Neural progenitor cell (in vitro differentiated cells): ENCODE results near the gene SLC19A1. TPM values are rescaled to one million over a fixed set of nuclear protein-coding genes. Genes with fewer than 3 reads are reported as not detected.

Source experiments
- DNase-seq: peaks from one replicate; pipeline ENCODE4 v3.0.0-alpha.2; 2016; ENCODE audit warnings: low spot score
- H2AFZ ChIP-seq: fragments of 200-600 bp; sonication (generic); replicated peaks from 2 replicates; pipeline ENCODE4 v1.6.1; 2016; ENCODE audit warnings: antibody characterized with exemption
- H3F3A ChIP-seq: fragments of 200-600 bp; sonication (generic); 2 replicates; pipeline ENCODE4 v1.6.1; 2016; ENCODE audit warnings: antibody characterized with exemption, low read depth
- H3K27ac ChIP-seq: fragments of 200-600 bp; sonication (generic); 2 replicates; pipeline ENCODE4 v1.5.1; 2016; ENCODE audit warnings: mild to moderate bottlenecking
- H3K27me3 ChIP-seq: fragments of 200-600 bp; sonication (generic); 2 replicates; pipeline ENCODE4 v1.6.1; 2016; ENCODE audit warnings: mild to moderate bottlenecking, moderate library complexity
- H3K36me3 ChIP-seq: fragments of 200-600 bp; sonication (generic); 2 replicates; pipeline ENCODE4 v1.5.1; 2016
- H3K4me1 ChIP-seq: fragments of 200-600 bp; sonication (generic); 2 replicates; pipeline ENCODE4 v1.6.1; 2016; ENCODE audit warnings: mixed run types
- H3K4me2 ChIP-seq: fragments of 200-600 bp; sonication (generic); 2 replicates; pipeline ENCODE4 v1.6.1; 2016
- H3K4me3 ChIP-seq: fragments of 200-600 bp; sonication (generic); 2 replicates; pipeline ENCODE4 v1.5.1; 2016
- H3K79me2 ChIP-seq: fragments of 200-600 bp; sonication (generic); 2 replicates; pipeline ENCODE4 v1.6.1; 2016; ENCODE audit warnings: low read depth
- H3K9ac ChIP-seq: fragments of 200-600 bp; sonication (generic); 2 replicates; pipeline ENCODE4 v1.6.1; 2016
- H3K9me3 ChIP-seq: fragments of 200-600 bp; sonication (generic); 2 replicates; pipeline ENCODE4 v1.5.1; 2016; ENCODE audit warnings: low read depth
- H4K20me1 ChIP-seq: fragments of 200-600 bp; sonication (generic); 2 replicates; pipeline ENCODE4 v1.6.1; 2016; ENCODE audit warnings: low read depth
- H3K27ac Mint-ChIP-seq: 3 replicates; pipeline ENCODE4 v1.8.0; 2021; ENCODE audit warnings: mixed read lengths
- H3K27me3 Mint-ChIP-seq: 2 replicates; pipeline ENCODE4 v1.8.0; 2022; ENCODE audit warnings: low read depth, mild to moderate bottlenecking, inconsistent platforms, moderate library complexity, mixed read lengths; ENCODE audit not compliant: insufficient read depth
- H3K36me3 Mint-ChIP-seq: 3 replicates; pipeline ENCODE4 v1.8.0; 2021; ENCODE audit warnings: mixed read lengths
- H3K4me1 Mint-ChIP-seq: 3 replicates; pipeline ENCODE4 v1.8.0; 2021; ENCODE audit warnings: mixed read lengths
- H3K4me3 Mint-ChIP-seq: 3 replicates; pipeline ENCODE4 v1.8.0; 2021; ENCODE audit warnings: mild to moderate bottlenecking, moderate library complexity, mixed read lengths
- H3K9me3 Mint-ChIP-seq: 3 replicates; pipeline ENCODE4 v1.8.0; 2020; ENCODE audit warnings: mixed read lengths
- CTCF ChIP-seq: fragments of 200-600 bp; sonication (generic); IDR thresholded peaks from 2 replicates; pipeline ENCODE4 v1.5.1; 2017; ENCODE audit warnings: antibody characterized with exemption, mild to moderate bottlenecking
- EZH2 ChIP-seq: fragments of 200-600 bp; sonication (generic); IDR thresholded peaks from 2 replicates; pipeline ENCODE4 v1.6.1; 2017; ENCODE audit warnings: antibody characterized with exemption, mild to moderate bottlenecking, moderate library complexity
- EZH2phosphoT487 ChIP-seq: fragments of 200-600 bp; sonication (generic); IDR thresholded peaks from 2 replicates; pipeline ENCODE4 v1.6.1; 2017; ENCODE audit warnings: antibody characterized with exemption
- total RNA-seq: library from RNA; depleted of rRNA; stranded (reverse); fragments of >200 nt; gene quantifications from 2 replicates; pipeline ENCODE4 v1.2.3, GENCODE V29; 2015; ENCODE audit warnings: low replicate concordance

The SLC19A1 gene
- total RNA-seq, 1 donor from 2014 or later = 7.7 TPM

- Histone ChIP-seq H3K27ac (no peak overlapping the region), H3K9ac (no peak overlapping the region), H2AFZ (no peak overlapping the region), H3K4me3 (no peak overlapping the region), H3F3A (peaks cover 5% of the 10 kb centered on the region), H3K36me3 (no peaks in the 10 kb centered on the region), H4K20me1 (peaks cover 22% of the 10 kb centered on the region), H3K9me3 (no peaks in the 10 kb centered on the region), H3K4me2 (no peak overlapping the region), H3K4me1 (peaks cover 3% of the 10 kb centered on the region), H3K27me3 (no peaks in the 10 kb centered on the region), H3K79me2 (no peaks in the 10 kb centered on the region)
- no peak for DNase-seq
- H3K9me3 Mint-ChIP-seq = no peaks in the 10 kb centered on the region
- peaks cover 5% of the 10 kb centered on the region for H3K27me3 Mint-ChIP-seq
- no peak overlapping the region for H3K4me3 Mint-ChIP-seq
- peaks cover 5% of the 10 kb centered on the region for H3K4me1 Mint-ChIP-seq
- H3K27ac Mint-ChIP-seq = peak overlapping the region; percentile 29
- TF ChIP-seq EZH2phosphoT487 (no peak), CTCF (no peak), EZH2 (no peak)
- peaks cover 8% of the 10 kb centered on the region for H3K36me3 Mint-ChIP-seq
Measured at GRCh38 chr21:45511007-45511406, 31.2 kb downstream of the SLC19A1 start.

DNA sequence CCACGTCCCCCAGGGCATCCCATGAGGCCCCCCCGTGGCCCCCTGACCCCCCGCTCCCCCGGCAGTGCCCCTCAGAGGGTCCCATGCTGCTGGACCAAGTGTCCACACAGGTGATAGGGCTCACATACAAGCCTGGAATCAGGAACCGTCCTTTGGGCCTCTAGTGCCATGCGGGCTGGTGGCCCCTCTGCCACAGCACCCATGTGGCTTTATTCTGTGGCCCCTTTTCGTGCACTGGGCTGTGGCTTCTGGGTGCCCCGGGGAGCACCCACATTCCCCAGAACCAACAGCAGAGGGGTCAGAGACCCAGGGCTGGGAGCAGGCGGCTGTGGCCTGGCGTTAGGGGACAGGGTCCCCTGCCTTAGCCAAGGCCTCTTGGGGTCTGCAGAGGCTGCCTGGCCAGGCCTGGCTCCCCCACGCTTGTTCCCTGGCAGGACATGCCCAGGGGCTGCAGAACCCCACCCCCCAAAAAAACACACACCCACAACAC is 31.7 kb downstream of the SLC19A1 start:
- Histone ChIP-seq H3K36me3 (no peaks in the 10 kb centered on the region), H3K9me3 (no peaks in the 10 kb centered on the region), H3K4me3 (no peak overlapping the region), H3K4me1 (peaks cover 3% of the 10 kb centered on the region), H3K27ac (no peak overlapping the region), H3K79me2 (no peaks in the 10 kb centered on the region), H3K4me2 (no peak overlapping the region), H2AFZ (no peak overlapping the region), H3K9ac (no peak overlapping the region), H3K27me3 (no peaks in the 10 kb centered on the region), H3F3A (peaks cover 5% of the 10 kb centered on the region), H4K20me1 (peaks cover 22% of the 10 kb centered on the region)
- Mint-ChIP-seq H3K9me3 (no peaks in the 10 kb centered on the region), H3K27me3 (peaks cover 5% of the 10 kb centered on the region), H3K27ac (no peak overlapping the region), H3K36me3 (peaks cover 8% of the 10 kb centered on the region), H3K4me1 (peaks cover 5% of the 10 kb centered on the region), H3K4me3 (no peak overlapping the region)
- no peak for TF ChIP-seq CTCF
- no peak for TF ChIP-seq EZH2
- TF ChIP-seq EZH2phosphoT487 = no peak
- no peak for DNase-seq

GRCh38 chr21:45509566-45510465 is 32.4 kb downstream of the SLC19A1 start:
- Histone ChIP-seq H3K27me3 (no peaks in the 10 kb centered on the region), H3K36me3 (no peaks in the 10 kb centered on the region), H2AFZ (no peak overlapping the region), H4K20me1 (peaks cover 22% of the 10 kb centered on the region), H3K9me3 (no peaks in the 10 kb centered on the region), H3K27ac (no peak overlapping the region), H3K4me2 (no peak overlapping the region), H3K4me3 (no peak overlapping the region), H3K4me1 (peaks cover 3% of the 10 kb centered on the region), H3K79me2 (no peaks in the 10 kb centered on the region), H3F3A (peaks cover 5% of the 10 kb centered on the region), H3K9ac (no peak overlapping the region)
- no peak overlapping the region for H3K27ac Mint-ChIP-seq
- H3K27me3 Mint-ChIP-seq = peaks cover 5% of the 10 kb centered on the region
- H3K4me1 Mint-ChIP-seq = peaks cover 5% of the 10 kb centered on the region
- peaks cover 8% of the 10 kb centered on the region for H3K36me3 Mint-ChIP-seq
- H3K4me3 Mint-ChIP-seq = no peak overlapping the region
- DNase-seq = peak; percentile 20
- no peaks in the 10 kb centered on the region for H3K9me3 Mint-ChIP-seq
- TF ChIP-seq CTCF (peak; percentile 26), EZH2phosphoT487 (no peak), EZH2 (no peak)
